Measurements from ENCODE around the gene CD33. TPM values are rescaled to one million over a fixed set of nuclear protein-coding genes. Genes with fewer than 3 reads are reported as not detected.

The CD33 gene
- total and polyA plus RNA-seq, 3 donors from 2014 or later: 1.3 to 3.8 (median 1.7) TPM

GRCh38 chr19:51227326-51227725, 2.4 kb downstream of the CD33 start:
- Histone ChIP-seq H3K27me3 (no peaks in the 10 kb centered on the region), H3K9me3 (no peaks in the 10 kb centered on the region), H3K27ac (no peak overlapping the region), H3K4me1 (no peaks in the 10 kb centered on the region), H3K4me3 (no peak overlapping the region), H3K36me3 (ENCODE audit: low read depth, missing control alignments) (no peaks in the 10 kb centered on the region)
- no peak for TF ChIP-seq POLR2A (IDR thresholded peaks at IDR 0.05)
- TF ChIP-seq, protein P1, sequence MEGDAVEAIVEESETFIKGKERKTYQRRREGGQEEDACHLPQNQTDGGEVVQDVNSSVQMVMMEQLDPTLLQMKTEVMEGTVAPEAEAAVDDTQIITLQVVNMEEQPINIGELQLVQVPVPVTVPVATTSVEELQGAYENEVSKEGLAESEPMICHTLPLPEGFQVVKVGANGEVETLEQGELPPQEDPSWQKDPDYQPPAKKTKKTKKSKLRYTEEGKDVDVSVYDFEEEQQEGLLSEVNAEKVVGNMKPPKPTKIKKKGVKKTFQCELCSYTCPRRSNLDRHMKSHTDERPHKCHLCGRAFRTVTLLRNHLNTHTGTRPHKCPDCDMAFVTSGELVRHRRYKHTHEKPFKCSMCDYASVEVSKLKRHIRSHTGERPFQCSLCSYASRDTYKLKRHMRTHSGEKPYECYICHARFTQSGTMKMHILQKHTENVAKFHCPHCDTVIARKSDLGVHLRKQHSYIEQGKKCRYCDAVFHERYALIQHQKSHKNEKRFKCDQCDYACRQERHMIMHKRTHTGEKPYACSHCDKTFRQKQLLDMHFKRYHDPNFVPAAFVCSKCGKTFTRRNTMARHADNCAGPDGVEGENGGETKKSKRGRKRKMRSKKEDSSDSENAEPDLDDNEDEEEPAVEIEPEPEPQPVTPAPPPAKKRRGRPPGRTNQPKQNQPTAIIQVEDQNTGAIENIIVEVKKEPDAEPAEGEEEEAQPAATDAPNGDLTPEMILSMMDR (IDR thresholded peaks at IDR 0.05): no peak
- intact Hi-C loops (cut with DNase I; ENCODE audit: low total_unique reads): no loop called here
- DNase-seq: no peak
- 78 to 82% methylated on average over 2 of the region's 2 CpGs for WGBS, 2 donors

GRCh38 chr19:51227966-51228365, 3.1 kb downstream of the CD33 start:
- H3K4me1 ChIP-seq: no peaks in the 10 kb centered on the region
- no peaks in the 10 kb centered on the region for H3K27me3 ChIP-seq
- intact Hi-C loops (cut with DNase I; ENCODE audit: low total_unique reads): no loop called here
- DNase-seq: no peak
- no peak overlapping the region for H3K27ac ChIP-seq
- TF ChIP-seq POLR2A (IDR thresholded peaks at IDR 0.05): no peak
- TF ChIP-seq, protein P1 (IDR thresholded peaks at IDR 0.05): no peak
- H3K4me3 ChIP-seq: no peak overlapping the region
- H3K9me3 ChIP-seq: no peaks in the 10 kb centered on the region
- H3K36me3 ChIP-seq (ENCODE audit: low read depth, missing control alignments): no peaks in the 10 kb centered on the region
- WGBS, 2 donors: 93 to 97% methylated on average over 2 of the region's 2 CpGs

GRCh38 chr19:51240866-51241265, 16.0 kb downstream of the CD33 start:
- 81 to 93% methylated on average over 4 to 7 of the region's 7 CpGs for WGBS, 2 donors
- H3K9me3 ChIP-seq: no peaks in the 10 kb centered on the region

GRCh38 chr19:51242881-51243630, 18.2 kb downstream of the CD33 start:
- no peak for DNase-seq
- 81 to 83% methylated on average over 8 of the region's 8 CpGs for WGBS, 2 donors
- Histone ChIP-seq H3K36me3 (ENCODE audit: low read depth, missing control alignments) (no peaks in the 10 kb centered on the region), H3K4me1 (no peaks in the 10 kb centered on the region), H3K27ac (no peak overlapping the region), H3K9me3 (no peaks in the 10 kb centered on the region), H3K4me3 (no peak overlapping the region), H3K27me3 (no peaks in the 10 kb centered on the region)
- TF ChIP-seq POLR2A (IDR thresholded peaks at IDR 0.05): no peak
- TF ChIP-seq, protein P1 (IDR thresholded peaks at IDR 0.05): no peak
- intact Hi-C loops (cut with DNase I; ENCODE audit: low total_unique reads): no loop called here

More at GRCh38 chr19:51240866-51241265, 16.0 kb downstream of the CD33 start:
- H3K4me1 ChIP-seq: no peaks in the 10 kb centered on the region
- H3K4me3 ChIP-seq: no peak overlapping the region
- DNase-seq: no peak
- intact Hi-C loops (cut with DNase I; ENCODE audit: low total_unique reads): no loop called here
- no peak overlapping the region for H3K27ac ChIP-seq
- TF ChIP-seq, protein P1 (IDR thresholded peaks at IDR 0.05): no peak
- TF ChIP-seq POLR2A (IDR thresholded peaks at IDR 0.05): no peak
- H3K36me3 ChIP-seq (ENCODE audit: low read depth, missing control alignments): no peaks in the 10 kb centered on the region
- no peaks in the 10 kb centered on the region for H3K27me3 ChIP-seq

DNA sequence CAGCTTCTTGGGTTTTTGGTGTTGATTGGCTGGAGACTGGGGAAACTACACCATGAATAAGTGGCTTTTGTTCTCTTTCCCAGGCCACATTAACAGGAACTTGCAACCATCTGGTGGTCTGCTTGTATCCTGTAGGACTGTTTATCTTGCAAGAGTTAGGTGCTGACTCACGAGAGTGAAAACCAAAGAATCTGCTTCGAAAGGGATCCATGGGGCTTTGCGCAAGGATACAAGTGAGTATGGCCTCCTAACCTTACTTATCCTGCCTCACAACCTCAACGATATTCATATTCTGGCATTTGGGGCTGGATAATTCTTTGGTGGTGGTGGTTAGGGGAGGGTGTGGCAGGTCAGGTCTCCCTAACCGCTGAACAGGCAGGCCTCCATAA, 21.3 kb downstream of the CD33 start:
- no peak for TF ChIP-seq POLR2A (IDR thresholded peaks at IDR 0.05)
- TF ChIP-seq, protein P1 (IDR thresholded peaks at IDR 0.05): no peak
- no peaks in the 10 kb centered on the region for H3K4me1 ChIP-seq
- H3K27ac ChIP-seq: no peak overlapping the region
- no peak for DNase-seq
- H3K4me3 ChIP-seq: no peak overlapping the region
- intact Hi-C loops (cut with DNase I; ENCODE audit: low total_unique reads): no loop called here
- WGBS, 2 donors: 82 to 89% methylated on average over 5 of the region's 5 CpGs
- no peaks in the 10 kb centered on the region for H3K9me3 ChIP-seq
- no peaks in the 10 kb centered on the region for H3K36me3 ChIP-seq (ENCODE audit: low read depth, missing control alignments)
- H3K27me3 ChIP-seq: no peaks in the 10 kb centered on the region
